WERI-Rb-1 (cell line): ENCODE measurements around the gene CHD6.
A peak's percentile ranks its signal among the peaks of the same experiment; 100 is the strongest.

ENCODE experiments used
- DNase-seq: peaks from one replicate; pipeline ENCODE4 v3.0.0-alpha.2; 2020
- H3K27ac ChIP-seq: fragments of 250-450 bp; sonication (Bioruptor Pico); 2 replicates; pipeline ENCODE4 v1.5.1; 2020; ENCODE audit warnings: mild to moderate bottlenecking, moderate library complexity
- H3K27me3 ChIP-seq: fragments of 250-450 bp; sonication (Bioruptor Pico); 2 replicates; pipeline ENCODE4 v1.5.1; 2021; ENCODE audit warnings: mild to moderate bottlenecking, low read depth, moderate library complexity; ENCODE audit not compliant: insufficient read depth, severe bottlenecking
- H3K36me3 ChIP-seq: fragments of 250-450 bp; sonication (Bioruptor Pico); 2 replicates; pipeline ENCODE4 v1.5.1; 2020; ENCODE audit warnings: mild to moderate bottlenecking, moderate library complexity
- H3K4me3 ChIP-seq: 2 replicates; pipeline ENCODE4 v1.5.1; 2011; ENCODE audit warnings: low read depth, mild to moderate bottlenecking, control low read depth, low read length
- H3K9me3 ChIP-seq: fragments of 250-450 bp; sonication (Bioruptor Pico); 2 replicates; pipeline ENCODE4 v1.5.1; 2021; ENCODE audit warnings: mild to moderate bottlenecking, moderate library complexity; ENCODE audit not compliant: severe bottlenecking
- TF ChIP-seq, protein P1 (sequence below): IDR thresholded peaks from 2 replicates; pipeline ENCODE4 v1.5.1; 2011; ENCODE audit warnings: low read depth, mild to moderate bottlenecking, control low read depth, inconsistent platforms, low read length

Gene CHD6

DNA sequence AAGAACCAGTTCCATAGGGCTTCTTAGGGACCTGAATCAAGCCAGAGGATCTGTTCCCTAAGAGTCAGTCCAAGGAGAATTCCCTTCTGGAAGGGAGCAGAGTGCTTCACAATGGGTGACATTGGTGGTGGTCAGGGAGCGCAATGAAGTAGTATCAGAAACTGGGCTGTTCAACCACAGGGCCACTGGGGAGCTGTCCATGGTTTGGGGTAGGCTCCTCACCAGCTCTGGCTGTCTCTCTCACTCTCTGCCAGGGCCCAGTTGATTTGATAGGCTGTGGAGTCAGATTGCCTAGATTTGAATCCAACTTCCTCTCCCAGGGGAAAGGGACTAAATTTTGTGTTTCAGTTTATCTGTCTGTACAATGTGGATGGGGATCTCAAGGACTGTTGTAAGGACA, 36.7 kb upstream of the CHD6 start:
- Histone ChIP-seq H3K27ac (no peak overlapping the region), H3K9me3 (no peaks in the 10 kb centered on the region), H3K27me3 (no peaks in the 10 kb centered on the region), H3K4me3 (no peak overlapping the region), H3K36me3 (no peaks in the 10 kb centered on the region)
- no peak for DNase-seq
- TF ChIP-seq, protein P1, sequence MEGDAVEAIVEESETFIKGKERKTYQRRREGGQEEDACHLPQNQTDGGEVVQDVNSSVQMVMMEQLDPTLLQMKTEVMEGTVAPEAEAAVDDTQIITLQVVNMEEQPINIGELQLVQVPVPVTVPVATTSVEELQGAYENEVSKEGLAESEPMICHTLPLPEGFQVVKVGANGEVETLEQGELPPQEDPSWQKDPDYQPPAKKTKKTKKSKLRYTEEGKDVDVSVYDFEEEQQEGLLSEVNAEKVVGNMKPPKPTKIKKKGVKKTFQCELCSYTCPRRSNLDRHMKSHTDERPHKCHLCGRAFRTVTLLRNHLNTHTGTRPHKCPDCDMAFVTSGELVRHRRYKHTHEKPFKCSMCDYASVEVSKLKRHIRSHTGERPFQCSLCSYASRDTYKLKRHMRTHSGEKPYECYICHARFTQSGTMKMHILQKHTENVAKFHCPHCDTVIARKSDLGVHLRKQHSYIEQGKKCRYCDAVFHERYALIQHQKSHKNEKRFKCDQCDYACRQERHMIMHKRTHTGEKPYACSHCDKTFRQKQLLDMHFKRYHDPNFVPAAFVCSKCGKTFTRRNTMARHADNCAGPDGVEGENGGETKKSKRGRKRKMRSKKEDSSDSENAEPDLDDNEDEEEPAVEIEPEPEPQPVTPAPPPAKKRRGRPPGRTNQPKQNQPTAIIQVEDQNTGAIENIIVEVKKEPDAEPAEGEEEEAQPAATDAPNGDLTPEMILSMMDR = no peak

DNA sequence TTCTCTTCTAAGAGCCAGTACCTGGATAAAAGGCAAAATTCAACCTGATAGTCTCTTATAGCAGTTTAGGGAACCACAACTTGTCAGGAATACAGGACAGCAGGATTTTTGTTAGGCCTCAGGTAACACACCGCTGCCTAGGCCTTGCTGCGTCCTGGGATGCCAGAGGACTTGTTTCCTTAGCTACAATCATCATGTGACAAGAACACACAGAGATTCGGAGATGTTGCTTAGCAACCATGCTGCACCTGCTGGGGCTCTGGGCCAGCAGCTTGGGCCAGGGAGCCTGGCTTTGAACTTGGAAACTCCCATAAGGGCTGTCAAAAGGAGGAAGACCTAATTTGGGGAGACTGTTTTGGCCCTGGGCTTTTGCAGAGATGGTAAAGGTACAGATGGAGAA, 36.1 kb upstream of the CHD6 start:
- Histone ChIP-seq H3K9me3 (no peaks in the 10 kb centered on the region), H3K27ac (no peak overlapping the region), H3K4me3 (no peak overlapping the region), H3K36me3 (no peaks in the 10 kb centered on the region), H3K27me3 (no peaks in the 10 kb centered on the region)
- DNase-seq = no peak
- TF ChIP-seq, protein P1 = no peak

DNA sequence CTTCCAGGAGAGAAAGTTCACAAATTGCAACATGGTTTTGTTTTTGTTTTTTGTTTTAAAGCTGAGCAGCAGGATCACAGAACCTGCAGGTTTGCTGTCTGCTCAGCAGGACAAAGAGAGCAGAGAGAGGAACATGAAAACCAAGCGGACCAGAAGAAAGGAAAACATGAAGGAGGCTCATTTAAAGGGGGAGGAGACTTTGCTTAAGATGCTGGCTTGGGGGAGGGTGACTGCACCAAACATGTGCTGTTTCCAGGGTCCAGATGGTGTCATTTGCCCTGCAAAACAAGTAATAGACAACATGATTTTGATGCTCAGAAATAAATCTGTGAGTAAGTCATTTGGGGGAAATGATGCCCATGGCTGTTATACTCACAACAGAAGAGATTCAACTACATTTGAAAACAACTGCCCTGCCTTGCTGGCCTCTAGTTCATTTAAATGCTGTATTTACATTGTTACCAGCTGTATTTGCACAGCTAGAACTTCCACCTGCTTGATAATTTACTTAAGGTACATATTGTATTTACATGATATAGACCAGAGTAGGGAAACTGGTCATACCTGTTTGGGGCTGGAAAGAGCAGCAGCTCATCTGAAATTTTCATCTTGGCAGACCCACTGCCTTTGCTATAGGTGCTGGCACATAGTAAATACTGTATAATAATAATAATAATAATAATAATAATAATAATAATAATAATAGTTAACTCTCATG, 32.2 kb upstream of the CHD6 start:
- DNase-seq = peak; percentile 44
- peak overlapping the region; percentile 34 for H3K27ac ChIP-seq
- H3K27me3 ChIP-seq = no peaks in the 10 kb centered on the region
- TF ChIP-seq, protein P1 = no peak
- H3K9me3 ChIP-seq = no peaks in the 10 kb centered on the region
- no peaks in the 10 kb centered on the region for H3K36me3 ChIP-seq
- H3K4me3 ChIP-seq = no peak overlapping the region

DNA sequence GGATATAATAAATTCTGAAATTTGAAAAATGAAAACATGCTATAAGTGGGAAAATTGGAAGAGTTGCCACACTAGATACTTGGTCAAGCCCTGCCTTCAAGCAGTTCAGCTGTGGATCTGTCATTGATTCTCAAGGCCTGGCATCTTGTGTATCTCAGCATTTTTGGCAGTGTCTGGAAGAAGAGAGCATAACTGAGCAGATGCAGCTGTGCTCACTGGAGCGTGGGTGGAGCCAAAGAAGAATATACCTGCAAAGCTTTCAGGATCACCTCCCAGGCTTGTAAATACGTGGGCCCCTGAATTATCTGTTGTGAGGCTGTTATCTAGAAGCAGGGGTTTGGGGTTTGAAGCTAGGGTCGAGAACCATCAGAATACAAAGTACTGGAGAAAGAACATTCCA, 31.3 kb upstream of the CHD6 start:
- Histone ChIP-seq H3K36me3 (no peaks in the 10 kb centered on the region), H3K9me3 (no peaks in the 10 kb centered on the region), H3K27me3 (no peaks in the 10 kb centered on the region), H3K4me3 (no peak overlapping the region), H3K27ac (no peak overlapping the region; the same call in 1 of the 2 replicates)
- TF ChIP-seq, protein P1 = no peak
- DNase-seq = no peak

DNA sequence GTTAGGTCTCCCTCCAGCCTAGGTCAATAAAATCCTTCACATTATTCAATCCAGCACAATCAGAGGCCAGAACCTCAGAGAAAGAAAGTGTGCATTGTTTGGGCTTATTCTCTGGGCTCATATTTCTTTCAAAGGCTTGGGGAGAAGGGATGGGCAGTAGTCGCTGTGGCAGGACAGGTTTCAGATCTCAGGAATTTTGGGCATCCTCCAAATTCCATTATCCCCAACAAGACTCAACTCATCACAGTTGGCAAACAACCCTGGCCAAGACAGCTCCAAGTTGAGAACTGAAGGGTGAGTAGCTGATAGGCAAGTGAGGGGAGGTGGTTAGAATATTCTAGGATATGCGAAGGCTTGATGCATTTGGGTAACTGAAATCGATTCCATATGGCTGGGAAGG, 27.2 kb upstream of the CHD6 start:
- TF ChIP-seq, protein P1 = no peak
- Histone ChIP-seq H3K27ac (no peak overlapping the region), H3K36me3 (no peaks in the 10 kb centered on the region), H3K4me3 (no peak overlapping the region), H3K9me3 (no peaks in the 10 kb centered on the region), H3K27me3 (no peaks in the 10 kb centered on the region)
- DNase-seq = no peak

DNA sequence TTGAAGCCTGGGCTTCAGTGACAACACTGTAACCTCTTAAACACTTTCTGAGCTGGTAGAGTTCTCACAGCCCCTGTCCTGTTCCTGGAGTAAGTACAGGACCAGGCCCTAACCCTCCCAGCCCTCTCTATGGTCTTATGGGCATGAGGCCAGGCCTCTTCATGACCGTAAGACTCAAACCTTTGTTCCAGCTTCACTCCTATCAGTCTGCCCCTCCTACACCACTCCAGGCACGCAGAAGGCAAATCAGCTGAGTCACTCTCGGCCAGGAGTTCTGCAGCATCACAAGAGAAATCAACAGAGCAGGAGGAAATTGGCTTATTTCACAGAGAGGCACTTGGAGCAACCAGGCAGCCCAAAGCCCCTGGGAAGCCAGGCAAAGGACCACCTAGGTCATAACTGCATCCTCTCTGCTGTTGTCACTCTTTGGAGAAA, 25.3 kb upstream of the CHD6 start:
- H3K27ac ChIP-seq = peak overlapping the region; percentile 33; the same call in 1 of the 2 replicates
- H3K4me3 ChIP-seq = no peak overlapping the region
- DNase-seq = no peak
- H3K9me3 ChIP-seq = no peaks in the 10 kb centered on the region
- H3K36me3 ChIP-seq = no peaks in the 10 kb centered on the region
- TF ChIP-seq, protein P1 = no peak
- no peaks in the 10 kb centered on the region for H3K27me3 ChIP-seq
